ENCODE data around the gene MAPRE2.

MAPRE2 gene

DNA sequence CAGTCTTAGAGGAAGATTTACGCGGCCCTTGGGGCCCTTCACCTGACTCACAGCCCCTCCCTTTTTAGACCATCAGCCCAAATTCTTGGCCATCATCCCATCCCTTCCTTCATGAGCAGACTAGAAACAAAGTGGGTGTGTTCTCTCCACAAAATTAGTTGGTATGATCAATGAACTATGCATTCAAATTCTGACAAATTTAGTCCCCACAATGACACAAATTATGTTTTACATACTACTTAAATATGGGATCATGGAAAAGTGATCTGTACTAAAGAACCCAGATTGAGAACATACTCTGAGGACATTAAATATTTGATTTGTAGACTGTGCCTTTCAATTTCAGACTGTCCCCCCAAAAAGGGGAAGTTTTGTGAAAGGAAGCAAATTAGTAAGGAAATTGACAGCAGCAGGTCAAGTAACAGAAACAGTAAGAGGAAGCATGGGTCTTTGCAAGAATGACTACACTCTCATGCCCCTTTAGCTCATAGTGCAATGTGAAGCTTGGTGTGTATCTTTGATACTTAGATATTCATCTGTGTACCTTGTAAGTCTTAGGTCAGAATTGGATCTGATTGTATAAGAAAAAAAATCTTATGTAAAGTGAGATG lies 2.2 kb upstream of the MAPRE2 start:
- no peak for DNase-seq

DNA sequence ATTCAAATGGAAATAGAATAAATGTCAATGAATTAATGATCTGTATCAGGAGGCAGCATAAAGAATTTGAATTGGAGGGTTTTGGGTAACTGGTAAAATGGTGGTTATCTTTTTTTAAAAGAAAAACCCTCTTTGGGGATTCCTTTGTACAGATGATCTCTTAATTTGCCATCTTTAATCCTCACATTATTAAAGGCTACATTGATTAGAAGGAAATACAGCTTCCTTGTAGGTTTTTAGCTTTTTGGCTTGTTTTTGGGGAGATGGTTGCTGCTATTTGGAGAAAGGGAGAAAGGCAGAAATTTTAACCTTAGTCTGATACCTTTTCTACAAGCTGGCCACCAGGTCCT lies 600 bp upstream of the MAPRE2 start:
- DNase-seq = no peak

DNA sequence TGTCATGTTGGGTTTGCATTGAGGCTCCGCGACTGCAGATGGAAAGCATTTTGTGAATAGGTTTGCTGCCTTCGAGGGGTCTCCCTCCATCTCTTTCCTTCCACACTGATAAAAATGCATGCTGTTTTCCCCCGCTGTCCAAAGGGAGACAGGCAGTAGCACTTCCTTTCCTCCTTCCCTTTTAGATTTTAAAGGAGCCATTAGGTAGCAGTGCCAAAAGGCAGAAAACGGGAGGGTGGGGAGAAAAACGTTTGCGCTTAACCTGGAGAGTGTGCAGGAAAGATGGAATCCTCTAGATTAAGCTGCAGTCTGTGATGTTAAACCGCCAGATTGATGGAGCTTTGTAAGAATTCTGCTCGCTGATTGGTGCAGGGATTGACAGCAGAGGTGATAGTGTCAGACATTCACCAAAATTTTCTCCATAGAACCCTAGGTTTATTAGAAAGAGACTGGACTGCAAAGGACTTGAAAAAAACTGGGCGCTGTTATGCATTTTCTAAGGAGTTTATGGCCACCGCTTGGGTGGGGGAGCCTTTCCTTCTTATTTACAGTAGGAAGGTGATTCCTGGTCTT lies 688 bp downstream of the MAPRE2 start:
- peak; percentile 55 for DNase-seq

DNA sequence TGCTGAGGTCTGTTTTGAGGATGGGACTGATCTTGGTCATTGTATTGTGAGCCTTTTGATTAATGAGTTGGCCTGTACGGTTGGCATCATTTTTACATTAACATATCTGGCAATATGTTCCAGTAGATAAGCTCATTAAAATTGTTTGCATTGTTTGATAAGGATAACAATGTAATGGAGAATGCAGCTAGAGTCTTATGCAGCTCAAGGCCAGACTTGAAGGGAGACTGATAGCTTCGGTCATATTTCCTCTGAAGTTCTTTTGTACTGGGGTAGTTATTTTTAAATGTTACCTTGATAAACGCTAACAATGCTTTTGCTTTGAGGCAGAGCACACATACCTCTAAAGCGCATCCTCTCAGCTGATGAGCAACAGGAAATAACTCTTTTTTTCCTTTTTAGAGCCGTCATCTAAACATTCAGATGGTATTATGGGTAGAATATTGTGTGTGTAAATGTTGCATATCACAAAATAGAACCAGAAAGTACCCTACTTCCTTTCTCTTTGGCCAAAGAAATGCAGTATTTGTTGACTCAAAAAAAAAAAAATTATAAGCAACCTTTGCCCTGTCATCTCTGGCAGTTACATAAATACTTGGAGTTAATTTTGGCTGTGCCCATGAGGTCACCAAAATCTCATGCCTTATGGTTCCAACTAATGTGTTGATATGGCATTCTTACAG lies 1.3 kb downstream of the MAPRE2 start:
- DNase-seq = no peak

DNA sequence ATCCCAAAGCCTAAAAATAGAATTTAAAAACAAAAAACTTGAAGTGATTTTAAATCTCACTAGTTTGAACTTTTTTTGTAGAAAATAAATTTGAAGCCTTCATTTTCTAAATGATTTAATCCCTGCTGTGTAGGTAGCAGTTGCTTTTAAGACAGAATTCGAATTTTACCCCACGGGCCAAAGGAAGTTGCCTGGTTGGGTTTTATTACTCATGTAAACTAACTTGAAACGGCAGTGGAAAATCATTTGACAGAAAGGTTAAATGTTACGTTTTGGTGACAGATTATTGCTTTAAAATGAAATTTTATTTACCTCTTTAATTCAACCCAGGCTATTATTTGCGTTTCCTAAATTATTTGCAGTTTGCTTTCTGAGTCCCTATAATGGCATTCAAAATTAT lies 2.0 kb downstream of the MAPRE2 start:
- no peak for DNase-seq

DNA sequence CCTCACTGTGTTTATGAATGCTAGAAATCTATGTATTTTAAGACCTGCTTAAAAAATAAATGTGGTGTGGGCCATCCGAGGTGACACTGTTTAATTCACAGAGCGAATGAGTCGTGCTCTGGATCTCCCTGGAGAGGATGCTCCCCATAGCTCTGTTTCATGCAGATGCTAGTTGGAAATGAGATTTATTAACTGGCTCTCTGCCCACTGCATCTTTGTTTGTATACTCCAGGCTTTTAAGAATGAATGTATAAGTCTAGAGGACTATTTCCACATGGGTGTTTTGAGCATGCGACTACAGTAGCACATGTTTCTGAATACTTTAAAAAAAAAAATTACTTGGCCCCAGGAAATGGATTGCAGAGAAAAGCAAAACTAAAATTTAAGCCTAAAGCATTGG lies 3.9 kb downstream of the MAPRE2 start:
- DNase-seq = no peak

DNA sequence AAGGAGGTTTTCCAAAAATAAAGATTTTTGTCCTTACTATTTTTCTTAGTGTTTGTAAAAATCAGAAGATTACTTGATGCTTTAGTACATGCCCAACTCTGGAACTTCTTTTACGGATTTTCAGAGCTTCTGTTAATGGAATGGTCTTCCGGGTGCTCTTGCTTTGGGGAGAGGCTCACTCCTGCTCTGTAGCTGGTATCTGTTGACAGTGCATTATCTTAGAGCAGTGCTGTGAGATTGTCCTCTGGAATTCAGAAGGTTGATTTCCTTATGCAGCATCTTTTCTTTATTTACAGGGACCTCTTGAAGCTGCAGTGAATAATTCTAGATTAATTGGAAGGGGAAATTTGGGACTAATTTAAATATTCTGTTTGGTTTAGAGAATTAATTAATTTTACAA lies 4.6 kb downstream of the MAPRE2 start:
- no peak for DNase-seq

DNA sequence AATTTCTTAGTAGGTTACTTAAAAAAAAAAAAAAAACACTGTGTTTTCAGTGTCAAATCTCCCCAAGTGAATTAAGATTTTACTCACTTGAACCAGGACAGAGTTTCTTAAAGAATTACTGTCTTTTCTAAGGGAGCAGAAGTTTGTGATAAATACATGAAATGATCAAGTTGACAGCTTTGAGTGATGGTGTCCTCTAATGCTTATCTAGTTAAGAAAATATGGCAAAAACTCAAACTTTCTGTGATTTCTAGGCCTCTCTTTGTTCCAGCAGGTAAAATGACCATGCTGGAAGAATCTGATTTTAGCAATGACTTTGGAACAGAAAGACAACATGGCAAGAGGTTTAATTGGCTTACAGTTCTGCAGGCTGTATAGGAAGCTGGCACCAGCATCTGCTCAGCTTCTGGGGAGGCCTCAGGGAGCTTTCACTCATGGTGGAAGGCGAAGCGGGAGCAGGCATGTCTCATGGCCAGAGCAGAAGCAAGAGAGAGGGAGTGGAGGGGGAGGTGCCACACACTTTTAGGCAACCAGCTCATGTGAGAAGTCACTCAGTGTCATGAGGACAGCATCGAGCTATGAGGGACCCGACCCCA lies 6.6 kb downstream of the MAPRE2 start:
- no peak for DNase-seq

DNA sequence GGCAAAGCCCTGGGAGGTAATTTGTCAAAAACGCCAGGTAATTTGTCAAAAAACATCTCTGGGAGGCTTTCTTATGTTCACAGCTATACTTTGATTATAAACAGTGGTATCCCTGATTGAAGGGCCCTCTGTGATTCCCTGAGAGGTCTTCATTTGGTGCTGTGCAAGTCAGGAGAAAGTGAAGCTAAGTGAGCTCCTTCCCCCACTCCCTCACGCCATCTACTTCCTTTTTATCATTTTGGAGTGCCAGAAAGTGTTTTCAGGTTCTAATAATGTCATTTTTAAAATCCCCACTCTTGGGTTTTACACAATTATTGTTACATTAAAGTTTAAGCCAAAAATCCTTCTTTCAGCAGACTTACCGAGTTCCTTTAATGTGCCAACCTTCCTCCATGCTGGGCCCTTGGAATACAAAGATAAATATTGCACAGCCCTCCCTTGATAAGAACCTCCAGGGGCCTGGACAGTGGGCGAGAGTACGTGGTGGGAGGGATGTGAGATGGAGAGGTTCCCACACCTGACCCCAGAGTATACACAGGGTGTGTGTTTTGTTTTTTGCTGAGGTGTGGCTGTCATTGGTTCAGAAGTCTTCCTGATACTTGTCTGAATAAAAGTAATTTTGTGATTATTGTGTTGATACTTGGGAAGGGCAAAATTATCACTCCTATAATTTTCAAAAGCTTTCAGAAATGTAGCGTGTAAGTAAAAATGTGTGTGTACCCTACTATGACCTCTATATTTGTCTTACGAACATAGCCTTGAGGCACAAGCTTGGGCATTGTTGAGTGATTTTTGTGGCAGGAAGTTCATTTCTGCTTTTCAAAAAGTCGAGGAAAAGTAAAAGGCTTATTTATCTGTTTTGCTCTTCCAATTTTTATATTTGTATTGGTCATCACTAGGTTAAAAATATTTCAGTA lies 8.2 kb downstream of the MAPRE2 start:
- DNase-seq = no peak

DNA sequence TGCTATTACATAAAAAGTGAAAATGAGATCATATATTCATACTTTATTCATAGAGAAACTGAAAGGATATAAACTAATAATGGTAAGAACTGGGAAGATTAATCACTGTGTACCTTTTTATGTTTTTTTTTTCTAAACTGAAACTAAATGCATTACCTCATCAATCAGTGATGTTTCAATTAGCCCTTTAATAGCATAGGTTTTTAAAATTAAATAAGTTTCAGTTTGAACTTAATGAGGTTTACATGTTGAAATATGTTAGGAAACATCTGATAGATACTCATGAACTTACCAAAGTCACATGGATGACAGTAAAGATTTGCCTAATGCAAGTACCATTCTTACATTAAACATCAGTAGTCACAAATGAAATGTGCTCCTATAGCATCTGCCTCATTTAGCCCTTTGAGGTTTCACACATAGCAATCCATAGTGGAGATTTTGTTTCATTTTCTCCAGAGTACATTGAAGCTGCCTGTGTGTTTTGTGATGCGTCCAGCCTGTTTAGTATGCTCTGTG lies 8.9 kb downstream of the MAPRE2 start:
- DNase-seq = no peak

DNA sequence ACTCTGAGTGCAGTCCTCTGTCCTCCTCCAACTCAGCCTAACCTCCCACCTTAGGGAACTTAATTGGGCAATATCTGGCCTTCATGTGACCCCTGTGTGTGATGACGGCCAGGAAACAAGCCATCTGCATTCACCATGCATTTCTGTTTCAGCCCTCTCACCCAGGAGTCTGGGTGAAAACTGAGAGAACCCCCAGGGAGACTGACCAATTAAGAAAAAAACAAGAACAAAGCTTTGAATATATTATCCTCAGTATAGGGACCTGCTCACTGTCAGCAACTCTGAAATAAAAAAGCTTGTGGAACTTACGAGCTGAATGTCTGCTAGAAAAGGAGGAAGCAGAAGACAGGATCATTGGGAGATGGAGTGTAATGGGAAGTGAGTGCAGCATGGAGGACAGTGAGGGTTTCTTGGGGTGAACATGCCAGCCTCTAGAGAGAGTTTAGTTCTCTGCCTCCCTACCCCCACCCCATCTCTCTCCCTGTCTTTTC lies 9.5 kb downstream of the MAPRE2 start:
- DNase-seq = no peak

DNA sequence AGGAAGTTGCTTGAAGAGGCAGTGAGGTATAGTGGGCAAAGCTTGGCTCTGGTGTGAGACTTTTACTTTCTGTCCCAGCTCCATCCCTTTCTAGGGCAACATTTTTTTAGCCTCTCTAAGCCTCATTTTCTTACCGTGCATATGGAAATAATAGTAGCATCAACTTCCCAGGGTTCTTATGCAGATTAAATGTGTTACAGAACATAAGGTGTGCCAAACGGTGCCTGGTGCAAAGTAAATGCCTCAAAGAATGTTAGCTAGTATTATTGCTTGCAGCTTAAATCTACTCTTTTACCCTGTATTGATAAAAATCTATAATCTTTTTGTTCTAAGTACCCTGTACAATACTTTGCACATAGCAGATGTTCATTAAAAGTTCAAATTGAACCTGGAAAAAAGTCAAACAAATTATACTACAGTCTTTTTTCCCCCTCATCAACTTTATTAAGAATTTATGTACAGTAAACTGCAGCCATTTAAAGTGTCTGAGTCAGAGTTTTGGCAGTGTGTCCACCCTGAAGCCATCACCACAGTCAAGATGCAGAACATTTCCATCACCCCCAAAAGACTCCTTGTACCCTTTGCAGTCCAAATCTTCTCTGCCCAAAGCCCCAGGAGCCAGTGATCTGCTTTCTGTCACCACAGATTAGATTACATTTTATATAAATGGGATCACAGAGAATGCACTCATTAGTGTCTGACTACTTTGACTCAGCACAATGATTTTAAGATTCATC lies 10.6 kb downstream of the MAPRE2 start:
- no peak for DNase-seq

DNA sequence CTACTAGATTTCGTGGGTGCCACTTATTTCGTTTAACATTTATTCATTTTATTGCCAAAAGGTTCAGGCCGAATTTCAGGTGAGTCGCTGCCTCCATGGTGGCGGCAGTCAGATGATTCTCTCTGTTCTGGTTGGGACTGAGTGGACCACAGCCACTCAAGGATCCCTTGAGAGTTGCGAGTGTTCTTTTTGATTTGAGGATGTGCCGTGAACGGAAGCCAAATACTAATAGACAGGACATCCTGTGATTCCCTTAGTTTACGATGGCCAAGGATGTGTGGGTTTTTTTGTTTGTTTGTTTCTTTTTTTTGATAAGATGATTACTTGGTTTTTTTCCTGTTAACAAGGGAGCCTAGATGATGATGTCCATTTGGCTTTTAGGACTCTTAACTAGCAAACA lies 13.2 kb downstream of the MAPRE2 start:
- DNase-seq = no peak

DNA sequence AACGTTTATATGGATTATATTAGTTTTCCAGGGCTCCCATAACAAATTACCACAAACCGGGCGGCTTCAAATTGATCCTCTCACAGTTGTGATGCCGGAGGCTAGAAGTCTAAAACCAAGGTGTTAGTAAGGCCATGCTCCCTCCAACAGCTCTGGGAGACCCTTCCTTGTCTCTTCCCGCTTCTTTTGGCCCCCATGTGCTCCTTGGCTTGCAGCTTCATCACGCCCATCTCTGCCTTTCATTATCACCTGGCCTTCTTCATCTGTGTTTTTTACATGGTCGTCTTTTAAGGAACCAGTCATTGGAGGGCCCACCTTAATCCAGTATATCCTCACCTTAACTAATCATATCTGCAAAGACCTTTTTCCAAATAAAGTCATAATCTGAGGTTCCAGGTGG lies 13.9 kb downstream of the MAPRE2 start:
- no peak for DNase-seq

DNA sequence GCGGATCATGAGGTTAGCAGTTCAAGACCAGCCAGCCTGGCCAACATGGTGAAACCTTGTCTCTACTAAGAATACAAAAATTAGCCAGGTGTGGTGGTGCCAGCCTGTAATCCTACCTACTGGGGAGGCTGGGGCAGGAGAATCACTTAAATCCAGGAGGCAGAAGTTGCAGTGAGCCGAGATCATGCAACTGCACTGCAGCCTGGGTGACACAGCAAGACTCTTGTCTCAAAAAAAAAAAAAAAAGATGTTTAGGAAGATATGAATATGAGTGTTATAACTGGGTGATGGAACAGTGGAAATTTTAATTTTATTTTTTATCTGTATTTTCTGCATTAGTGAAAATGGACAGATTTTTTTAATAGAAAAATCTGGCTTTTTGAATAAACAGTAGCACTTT lies 14.5 kb downstream of the MAPRE2 start:
- DNase-seq = no peak

DNA sequence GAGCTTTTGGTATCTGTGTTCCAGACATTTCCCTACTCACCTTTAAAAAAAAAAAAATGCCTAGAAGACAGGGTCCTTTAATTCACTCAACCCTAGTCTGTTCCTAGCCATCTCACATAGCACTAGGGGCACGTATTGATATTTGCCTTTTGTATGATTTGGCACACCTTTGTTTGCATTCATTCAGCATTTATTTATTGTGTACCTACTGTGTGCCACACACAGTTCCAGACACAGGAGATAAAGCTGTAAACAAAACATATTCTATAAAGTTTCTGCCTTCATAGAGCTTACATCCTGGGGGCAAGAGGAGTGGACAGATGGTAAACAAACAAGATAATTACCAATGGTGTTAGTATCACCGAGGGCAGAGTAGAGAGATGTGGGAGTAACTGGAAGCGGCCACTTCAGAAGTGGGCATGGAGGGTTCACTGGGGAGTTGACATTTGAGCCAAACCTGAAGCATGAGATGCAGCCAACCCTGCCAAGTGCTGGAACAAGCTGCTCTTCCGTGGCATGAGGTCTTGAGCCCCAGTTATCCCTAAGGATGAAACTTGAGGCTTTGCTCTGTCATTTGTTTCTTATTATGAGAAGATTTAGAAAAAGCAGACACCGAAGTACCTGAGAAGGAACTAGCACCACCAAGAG lies 18.2 kb downstream of the MAPRE2 start:
- DNase-seq = no peak

DNA sequence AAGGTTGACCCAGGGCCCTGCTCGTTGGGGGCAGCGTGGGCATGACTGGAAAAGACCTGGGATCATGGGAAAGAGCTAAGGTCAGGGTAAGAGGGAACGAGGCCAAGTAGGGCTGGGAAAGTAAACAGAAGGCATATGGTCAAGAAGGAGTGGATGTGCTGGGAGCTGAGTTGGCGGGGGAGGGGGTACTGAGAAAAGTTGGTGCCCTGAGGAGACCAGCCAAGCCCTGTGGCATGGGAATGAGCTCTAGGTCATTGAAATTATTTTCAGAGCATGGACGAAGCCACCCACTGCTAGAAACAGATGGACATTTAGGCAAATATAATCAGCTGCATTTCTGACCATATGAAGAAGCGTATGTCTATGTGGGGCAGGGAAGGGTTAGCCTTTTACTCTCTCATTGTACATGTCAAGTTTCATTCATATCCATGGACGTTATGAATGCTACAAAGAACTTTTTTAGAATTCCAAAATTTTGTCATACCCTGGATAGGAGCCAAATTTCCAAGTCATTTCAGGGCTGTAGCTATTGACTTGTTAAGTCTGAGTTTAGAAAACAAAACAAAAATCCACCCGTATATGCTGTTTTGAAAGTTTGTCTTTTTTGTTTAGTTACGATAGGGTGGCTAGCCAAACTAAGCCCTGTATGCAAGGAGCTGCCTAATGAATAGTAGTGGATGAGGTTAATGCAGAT lies 19.1 kb downstream of the MAPRE2 start:
- no peak for DNase-seq

DNA sequence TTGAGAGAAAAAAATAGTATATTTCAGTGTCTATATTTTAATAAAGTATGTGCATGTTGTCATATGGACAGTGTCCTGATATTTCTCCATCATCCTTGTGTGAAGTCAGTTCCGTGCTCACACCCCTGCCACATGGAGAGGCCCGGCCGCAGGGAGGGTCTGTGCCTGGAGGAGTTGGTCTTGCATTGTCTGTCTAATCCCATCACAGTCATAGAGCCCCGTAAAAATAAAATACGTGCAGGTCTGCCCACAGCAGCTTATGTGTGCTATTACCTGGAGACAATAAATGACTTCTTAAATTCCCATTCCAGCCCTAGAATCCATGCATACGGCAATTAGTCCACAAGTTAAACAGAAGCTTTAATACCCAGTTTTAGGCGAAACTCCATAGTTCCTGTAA lies 20.1 kb downstream of the MAPRE2 start:
- no peak for DNase-seq

DNA sequence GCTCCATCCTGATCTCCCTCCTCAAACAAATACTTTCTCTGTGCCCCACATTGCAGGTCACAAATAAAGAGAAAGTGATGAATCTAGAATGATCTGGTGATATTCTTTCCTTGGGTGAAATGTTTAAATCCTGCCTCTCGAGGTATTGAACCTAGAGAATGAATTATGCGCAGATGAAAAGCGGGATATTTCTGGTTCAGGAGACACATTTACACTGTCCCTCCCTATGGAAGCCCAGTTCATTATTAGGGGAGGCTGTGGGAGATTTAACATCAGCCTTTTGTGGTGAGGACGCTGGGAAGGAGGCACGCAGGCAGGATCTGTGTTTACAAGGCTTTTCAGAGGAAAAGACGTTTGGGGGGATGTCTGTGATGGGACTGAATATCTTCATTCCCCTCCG lies 20.6 kb downstream of the MAPRE2 start:
- no peak for DNase-seq

DNA sequence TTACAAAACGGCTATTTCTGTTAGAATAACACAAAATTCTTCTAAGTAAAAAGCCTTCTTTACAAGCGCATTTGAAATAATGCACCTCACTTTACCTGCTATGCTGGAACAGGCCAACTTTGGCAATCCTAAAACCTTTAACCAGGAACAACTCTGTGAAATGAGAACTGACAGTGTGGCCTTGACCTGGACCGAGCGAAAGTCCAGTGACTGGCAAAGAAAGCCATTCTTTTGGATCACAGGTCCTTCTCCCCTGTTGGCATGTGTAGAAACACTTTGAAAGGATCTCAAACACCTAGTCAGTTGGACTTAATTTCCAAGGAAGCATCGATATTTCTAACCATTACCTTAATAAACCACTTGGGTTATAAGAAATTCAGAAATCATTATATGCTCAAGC lies 21.2 kb downstream of the MAPRE2 start:
- no peak for DNase-seq

Data from NCI-H1092 (cell line).